Transverse colon (tissue), 4 donors: ENCODE measurements around the gene C6orf62. TPM values are rescaled to one million over a fixed set of nuclear protein-coding genes. Genes with fewer than 3 reads are reported as not detected.

Source experiments
- DNase-seq: peaks from one replicate; pipeline ENCODE4 v3.0.0-alpha.2; 2019
- H3K27ac ChIP-seq, 4 donors: fragments of 200-600 bp; sonication (generic); 2 replicates each; pipeline ENCODE4 v1.5.1; 2016 to 2018; ENCODE audit warnings: inconsistent platforms in 4 of 4
- H3K27me3 ChIP-seq: fragments of 200-600 bp; sonication (generic); 2 replicates; pipeline ENCODE4 v1.5.1; 2017; ENCODE audit warnings: inconsistent platforms
- H3K36me3 ChIP-seq, 4 donors: fragments of 200-600 bp; sonication (generic); 2 replicates each; pipeline ENCODE4 v1.5.1; 2017 to 2019; ENCODE audit warnings: inconsistent platforms in 4 of 4
- H3K4me1 ChIP-seq, 4 donors: fragments of 200-600 bp; sonication (generic); 2 replicates each; pipeline ENCODE4 v1.5.1; 2017 to 2020; ENCODE audit warnings: inconsistent platforms in 4 of 4
- H3K4me3 ChIP-seq, 4 donors: fragments of 200-600 bp; sonication (generic); 1 replicate in 1 of 4; 2 replicates in 3 of 4; pipeline versions ENCODE4 v1.5.1 to v1.6.1; 2017 to 2019; ENCODE audit warnings: inconsistent platforms in 4 of 4
- H3K9me3 ChIP-seq, 2 donors: fragments of 200-600 bp; sonication (generic); 2 replicates each; pipeline ENCODE4 v1.5.1; 2017 to 2019; ENCODE audit warnings: inconsistent platforms in 2 of 2
- EP300 ChIP-seq: sonication (generic); formaldehyde crosslinking; IDR thresholded peaks from one replicate; pipeline ENCODE4 v1.6.1; 2017; ENCODE audit warnings: antibody characterized with exemption, low read depth
- POLR2A ChIP-seq: fragments of 450-650 bp; IDR thresholded peaks from one replicate; pipeline ENCODE4 v1.6.1; 2016; ENCODE audit warnings: antibody characterized with exemption, mild to moderate bottlenecking, moderate library complexity
- POLR2AphosphoS5 ChIP-seq, 3 donors: sonication (generic); formaldehyde crosslinking; IDR thresholded peaks; one replicate each; pipeline ENCODE4 v1.6.1; 2016; ENCODE audit warnings: antibody characterized with exemption in 3 of 3
- WGBS, 2 donors: methylation state at CpG; one replicate each; pipeline ENCODE4 v1.1.5; 2018; ENCODE audit warnings: low coverage in 1 of 2; 5-methylcytosine and 5-hydroxymethylcytosine counted together
- in situ Hi-C, 4 donors: fragments of 200-750 bp; cut with MboI; loops; one replicate each; pipeline versions ENCODE4 v1.15.0 to v1.15.1; 2017; ENCODE audit warnings: low sequenced_read_pairs in 3 of 4, low pct_ligation_motif_present in 1 of 4, low pct_unique_long_range_greater_than_20kb in 1 of 4
- intact Hi-C: fragments of 100-400 bp; cut with DNase I; formaldehyde crosslinking; loops from one replicate; pipeline ENCODE4 v1.15.1; 2023; ENCODE audit warnings: low total_unique reads
- total RNA-seq, 4 donors: library from RNA; depleted of rRNA; stranded (reverse); fragments of >200 nt; gene quantifications; one replicate each; pipeline ENCODE4 v1.1.0, GENCODE V29; 2016
- TF ChIP-seq, protein P1 (sequence below), 5 experiments: fragments of 200-600 bp in 3 of 5; fragments of 450-650 bp in 2 of 5; sonication (generic) in 3 of 5; IDR thresholded peaks; 1 replicate in 2 of 5; 2 replicates in 3 of 5; pipeline ENCODE4 v1.5.1; 2016 to 2017; ENCODE audit warnings: antibody characterized with exemption in 5 of 5, inconsistent platforms in 3 of 5, mild to moderate bottlenecking in 2 of 5, moderate library complexity in 1 of 5

The C6orf62 gene
- total RNA-seq, 4 donors from 2014 or later, result 29.9 to 64.3 (median 40.9) TPM

DNA sequence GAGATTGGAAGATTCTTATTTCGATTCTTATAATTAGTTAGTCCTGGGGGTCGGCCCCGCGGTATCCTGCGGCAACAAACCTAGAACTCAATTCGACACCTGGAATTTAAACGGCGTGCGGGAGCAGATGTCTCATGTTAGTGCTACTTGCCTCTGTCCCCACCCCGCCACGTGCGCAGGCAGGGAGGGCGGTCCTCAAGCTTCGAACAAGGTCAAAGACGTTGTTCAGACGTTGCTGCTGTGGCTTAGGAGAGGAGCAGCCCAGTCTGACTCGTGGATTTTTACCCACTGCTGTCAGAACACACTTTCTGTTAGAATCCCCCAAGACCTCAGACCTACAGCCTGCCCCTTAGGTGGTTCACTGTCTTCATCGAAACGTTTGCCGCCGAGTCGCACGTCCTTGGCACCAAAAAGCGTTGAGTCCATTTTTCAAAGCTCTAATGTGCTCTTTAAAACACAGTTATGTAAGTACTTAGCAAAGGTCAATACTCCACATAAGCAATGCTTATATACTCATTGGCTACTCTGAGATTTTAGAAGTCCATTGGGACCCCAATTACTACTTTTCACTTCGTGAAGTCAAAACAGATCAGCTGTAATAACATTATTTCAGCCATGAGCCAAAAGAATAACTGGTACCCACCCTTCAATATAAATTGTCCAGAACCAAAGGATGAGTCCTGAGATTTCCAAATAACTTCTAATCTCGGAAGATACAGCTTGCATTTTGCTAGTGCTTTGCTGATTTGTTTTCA is 2.7 kb upstream of the C6orf62 start:
- in situ Hi-C loops (no loop called here), intact Hi-C loops (no loop called here)
- Histone ChIP-seq H3K27ac (peak overlapping the region; percentile 98 to 100 (median 100)), H3K9me3 (no peaks in the 10 kb centered on the region), H3K27me3 (no peaks in the 10 kb centered on the region), H3K4me3 (peak overlapping the region; percentile 15 to 99 (median 65)), H3K36me3 (no peaks in the 10 kb centered on the region), H3K4me1 (peaks cover 7 to 31% (median 21%) of the 10 kb centered on the region in 4 donors)
- peak; percentile 90 for DNase-seq
- TF ChIP-seq POLR2A (peak; percentile 89), EP300 (no peak), POLR2AphosphoS5 (IDR thresholded peaks at IDR 0.05) (peak; percentile 88 to 95 (median 94))
- TF ChIP-seq, protein P1, sequence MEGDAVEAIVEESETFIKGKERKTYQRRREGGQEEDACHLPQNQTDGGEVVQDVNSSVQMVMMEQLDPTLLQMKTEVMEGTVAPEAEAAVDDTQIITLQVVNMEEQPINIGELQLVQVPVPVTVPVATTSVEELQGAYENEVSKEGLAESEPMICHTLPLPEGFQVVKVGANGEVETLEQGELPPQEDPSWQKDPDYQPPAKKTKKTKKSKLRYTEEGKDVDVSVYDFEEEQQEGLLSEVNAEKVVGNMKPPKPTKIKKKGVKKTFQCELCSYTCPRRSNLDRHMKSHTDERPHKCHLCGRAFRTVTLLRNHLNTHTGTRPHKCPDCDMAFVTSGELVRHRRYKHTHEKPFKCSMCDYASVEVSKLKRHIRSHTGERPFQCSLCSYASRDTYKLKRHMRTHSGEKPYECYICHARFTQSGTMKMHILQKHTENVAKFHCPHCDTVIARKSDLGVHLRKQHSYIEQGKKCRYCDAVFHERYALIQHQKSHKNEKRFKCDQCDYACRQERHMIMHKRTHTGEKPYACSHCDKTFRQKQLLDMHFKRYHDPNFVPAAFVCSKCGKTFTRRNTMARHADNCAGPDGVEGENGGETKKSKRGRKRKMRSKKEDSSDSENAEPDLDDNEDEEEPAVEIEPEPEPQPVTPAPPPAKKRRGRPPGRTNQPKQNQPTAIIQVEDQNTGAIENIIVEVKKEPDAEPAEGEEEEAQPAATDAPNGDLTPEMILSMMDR (IDR thresholded peaks at IDR 0.05), result no peak
- 8 to 11% methylated on average over 10 to 26 of the region's 26 CpGs for WGBS, 2 donors

DNA sequence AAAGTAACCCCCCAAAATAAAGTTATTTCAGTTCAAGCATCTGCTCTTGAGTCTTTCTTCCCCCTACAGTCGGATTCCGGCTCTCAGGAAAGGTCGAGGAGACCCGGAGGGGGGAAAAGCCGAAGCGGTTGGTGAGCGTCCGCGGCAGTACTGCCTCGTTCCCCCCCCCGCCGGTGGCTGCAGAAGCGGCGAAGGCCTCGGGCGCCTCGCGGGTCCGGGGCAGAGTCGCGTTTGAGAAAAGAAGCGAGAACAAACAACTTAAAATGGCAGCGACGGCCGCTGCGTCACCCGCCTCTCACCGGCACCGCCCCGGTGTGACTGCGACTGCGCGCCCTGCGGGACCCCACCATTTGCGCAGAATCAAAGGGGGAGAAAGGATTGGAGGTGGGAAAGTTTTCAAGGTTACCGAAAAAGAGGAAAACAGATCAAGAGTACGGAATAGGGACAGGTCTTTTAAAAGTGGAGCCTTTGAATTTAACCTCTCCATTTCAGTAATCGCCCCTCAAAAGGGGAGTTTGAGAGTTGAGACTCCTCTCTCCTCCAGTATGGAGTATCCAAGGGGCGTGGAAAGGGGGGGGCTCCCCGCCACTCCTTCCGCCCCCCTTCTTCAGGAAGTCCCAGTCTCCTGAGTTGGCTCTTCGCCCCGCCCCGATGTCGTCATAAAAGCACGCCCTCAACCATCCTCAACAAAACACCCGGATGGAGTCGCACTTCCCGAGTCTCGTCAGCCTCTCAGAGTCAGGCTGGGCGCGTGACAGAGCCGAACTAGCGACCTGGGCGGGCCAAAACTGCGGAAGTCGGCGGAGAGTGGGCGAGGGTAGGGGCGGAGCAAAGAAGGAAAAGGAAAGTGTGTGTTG is 1.9 kb upstream of the C6orf62 start:
- peak; percentile 100 for DNase-seq
- Histone ChIP-seq H3K9me3 (no peaks in the 10 kb centered on the region), H3K27me3 (no peaks in the 10 kb centered on the region), H3K4me1 (peaks cover 9 to 39% (median 29%) of the 10 kb centered on the region in 4 donors), H3K27ac (peak overlapping the region; percentile 98 to 100 (median 100)), H3K4me3 (peak overlapping the region; percentile 74 to 100 (median 96)), H3K36me3 (peaks cover 0 to 3% (median under 1%) of the 10 kb centered on the region in 4 donors)
- intact Hi-C loops (no loop called here), in situ Hi-C loops (no loop called here)
- 0 to 1% methylated on average over 19 to 60 of the region's 60 CpGs for WGBS, 2 donors
- TF ChIP-seq, protein P1 (IDR thresholded peaks at IDR 0.05), result no peak
- TF ChIP-seq EP300 (no peak), POLR2A (peak; percentile 100), POLR2AphosphoS5 (IDR thresholded peaks at IDR 0.05) (peak; percentile 99 to 100 (median 100))

DNA sequence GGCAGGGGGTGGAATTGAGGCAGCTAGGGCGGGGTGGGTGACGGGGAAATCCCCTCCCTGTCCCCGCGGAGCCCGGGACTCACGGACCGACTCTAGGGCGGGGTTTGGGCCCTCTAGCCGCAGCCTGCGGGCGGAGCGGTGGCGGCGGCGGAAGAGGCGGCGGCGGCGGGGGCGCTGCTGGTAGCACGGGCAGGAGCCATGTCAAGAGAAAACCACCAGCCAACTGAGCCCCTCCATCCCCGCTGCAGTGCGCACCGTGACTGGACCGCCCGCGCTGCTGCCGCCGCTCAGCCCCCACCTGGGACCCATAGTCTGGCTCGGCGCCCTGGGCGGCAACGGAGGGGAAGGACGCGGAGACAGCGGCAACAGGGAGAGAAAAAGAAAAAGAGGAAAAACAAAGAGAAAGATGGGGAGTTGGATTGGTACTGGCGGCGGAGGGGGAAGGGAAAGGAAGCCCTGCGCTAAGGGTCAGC is 1.2 kb upstream of the C6orf62 start:
- H3K36me3 ChIP-seq, result peaks cover 0 to 9% (median 4%) of the 10 kb centered on the region in 4 donors
- H3K9me3 ChIP-seq, result no peaks in the 10 kb centered on the region
- H3K27me3 ChIP-seq, result no peaks in the 10 kb centered on the region
- TF ChIP-seq POLR2A (no peak), POLR2AphosphoS5 (IDR thresholded peaks at IDR 0.05) (no peak), EP300 (no peak)
- TF ChIP-seq, protein P1 (IDR thresholded peaks at IDR 0.05), result no peak
- H3K4me3 ChIP-seq, result peak overlapping the region; percentile 74 to 100 (median 96)
- peaks cover 13 to 46% (median 35%) of the 10 kb centered on the region in 4 donors for H3K4me1 ChIP-seq
- peak overlapping the region; percentile 98 to 100 (median 100) for H3K27ac ChIP-seq
- in situ Hi-C loops, result no loop called here
- WGBS, 2 donors, result 0% methylated on average over 9 to 39 of the region's 39 CpGs
- peak; percentile 70 for DNase-seq
- intact Hi-C loops, result no loop called here
